ENCODE data around the gene ANKRD11.
"Not testable (repeated sequence)": the region's sequence is repeated elsewhere in the genome, so short reads cannot be mapped to it uniquely, and the experiment has no call there.

Gene ANKRD11

DNA sequence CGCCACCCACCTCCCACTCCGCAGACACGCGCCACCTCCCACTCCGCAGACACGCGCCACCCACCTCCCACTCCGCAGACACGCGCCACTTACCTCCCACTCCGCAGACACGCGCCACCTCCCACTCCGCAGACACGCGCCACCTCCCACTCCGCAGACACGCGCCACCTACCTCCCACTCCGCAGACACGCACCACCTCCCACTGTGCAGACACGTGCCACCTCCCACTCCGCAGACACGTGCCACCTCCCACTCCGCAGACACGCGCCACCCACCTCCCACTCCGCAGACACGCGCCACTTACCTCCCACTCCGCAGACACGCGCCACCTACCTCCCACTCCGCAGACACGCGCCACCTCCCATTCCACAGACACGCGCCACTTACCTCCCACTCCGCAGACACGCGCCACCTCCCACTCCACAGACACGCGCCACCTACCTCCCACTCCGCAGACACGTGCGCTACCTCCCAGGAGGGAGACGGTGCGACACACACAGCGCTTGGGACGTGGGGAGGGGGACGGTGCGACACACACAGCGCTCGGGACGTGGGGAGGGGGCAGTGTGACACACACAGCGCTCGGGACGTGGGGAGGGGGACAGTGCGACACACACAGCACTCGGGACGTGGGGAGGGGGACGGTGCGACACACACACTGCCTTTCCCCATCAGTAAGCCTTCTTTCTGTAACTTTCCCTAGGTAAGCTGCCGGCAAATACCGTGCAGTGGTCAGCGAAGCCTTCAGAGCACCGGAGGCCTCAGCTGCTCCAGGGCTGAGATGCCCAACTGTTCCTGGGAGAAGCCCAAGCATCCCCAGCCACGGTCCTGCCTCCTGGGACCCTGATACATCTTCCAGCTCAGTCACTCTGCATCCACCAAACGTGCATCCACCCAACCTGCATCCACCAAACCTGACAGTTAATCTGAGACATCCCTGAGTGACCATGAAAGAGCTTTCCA, 183.6 kb downstream of the ANKRD11 start:
- intact Hi-C loops (cut with DNase I); DNase-seq: not testable (repeated sequence)

DNA sequence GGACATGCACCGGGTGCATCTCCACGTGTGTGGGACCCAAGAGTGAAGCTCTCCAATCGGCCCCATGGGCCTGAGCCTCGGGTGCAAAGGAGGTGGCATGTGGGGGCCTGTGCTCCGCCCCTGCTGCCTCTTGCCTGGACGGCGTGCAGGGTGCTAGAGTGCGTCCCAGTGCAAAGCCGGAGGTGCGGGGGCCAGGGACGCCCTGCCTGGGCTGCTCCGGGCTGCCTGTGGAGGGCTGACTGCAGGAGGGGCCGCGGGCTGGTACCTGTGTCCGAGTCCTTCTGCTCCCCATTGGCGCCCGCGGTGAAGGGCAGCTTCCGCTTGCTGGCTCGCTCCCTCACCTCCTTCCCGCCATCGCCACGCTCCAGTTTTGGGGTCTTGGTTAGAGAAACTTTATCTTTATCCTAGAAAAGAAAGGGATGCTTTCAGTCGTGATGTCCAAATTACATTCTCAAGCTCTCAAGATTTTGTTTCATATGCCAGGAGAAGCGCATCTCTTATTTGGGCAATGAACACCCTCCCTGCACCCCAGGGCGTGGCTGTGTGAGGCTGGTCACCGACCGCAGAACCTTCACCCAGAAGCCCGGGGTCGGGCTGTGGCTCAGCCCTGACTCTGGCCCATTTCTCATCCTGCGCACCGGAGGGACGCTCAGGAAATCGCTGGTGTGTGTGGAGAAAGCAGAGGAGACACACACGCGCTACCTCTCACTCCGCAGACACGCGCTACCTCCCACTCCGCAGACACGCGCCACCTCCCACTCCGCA, 185.2 kb downstream of the ANKRD11 start:
- intact Hi-C loops (cut with DNase I), result no loop called here
- DNase-seq, result no peak

DNA sequence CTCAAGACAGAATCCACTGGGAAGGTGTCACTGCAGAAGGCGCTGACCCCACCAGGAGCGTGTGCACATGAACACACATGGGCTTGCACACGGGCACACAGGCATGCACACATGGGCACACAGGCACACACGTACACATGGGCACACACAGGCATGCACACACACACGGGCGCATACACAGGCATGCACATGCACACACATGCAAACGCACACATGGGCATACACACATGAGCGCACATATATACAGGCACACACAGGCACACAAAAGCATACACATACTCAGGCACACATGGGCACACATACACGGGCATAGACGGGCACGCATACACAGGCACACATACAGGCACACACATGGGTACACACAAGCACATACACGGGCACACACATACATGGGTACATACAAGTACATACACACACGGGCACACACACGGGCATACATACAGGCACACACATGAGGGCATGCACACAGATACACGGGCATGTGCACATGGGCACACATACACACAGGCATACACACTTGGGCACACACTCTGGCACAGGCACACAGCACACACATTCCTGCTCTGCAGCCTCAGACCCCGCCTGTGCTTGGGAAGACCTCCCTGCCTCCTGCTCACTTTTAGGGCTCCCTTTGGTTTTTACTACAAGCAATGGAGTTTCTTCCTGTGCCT, 186.0 kb downstream of the ANKRD11 start:
- intact Hi-C loops (cut with DNase I), result no loop called here
- no peak for DNase-seq

DNA sequence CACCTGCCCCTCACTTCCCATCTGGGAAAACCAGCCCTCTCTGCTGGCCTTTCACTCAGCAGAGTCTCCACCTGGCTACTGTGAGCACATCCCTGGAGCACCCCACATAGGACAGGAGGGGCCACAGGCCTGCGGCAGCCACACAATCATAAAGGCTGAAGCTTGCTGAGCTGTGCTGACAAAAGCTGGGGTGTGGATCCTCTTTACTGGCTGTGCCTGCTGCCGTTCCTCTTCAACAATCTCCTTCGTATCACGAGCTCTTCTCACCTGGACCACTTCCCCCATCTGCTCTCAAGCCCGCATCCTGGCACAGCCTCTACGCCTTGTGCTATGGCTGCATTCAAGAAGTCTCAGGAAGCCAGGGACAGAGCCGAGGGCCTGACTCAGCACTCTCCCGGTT, 186.7 kb downstream of the ANKRD11 start:
- intact Hi-C loops (cut with DNase I), result no loop called here

DNA sequence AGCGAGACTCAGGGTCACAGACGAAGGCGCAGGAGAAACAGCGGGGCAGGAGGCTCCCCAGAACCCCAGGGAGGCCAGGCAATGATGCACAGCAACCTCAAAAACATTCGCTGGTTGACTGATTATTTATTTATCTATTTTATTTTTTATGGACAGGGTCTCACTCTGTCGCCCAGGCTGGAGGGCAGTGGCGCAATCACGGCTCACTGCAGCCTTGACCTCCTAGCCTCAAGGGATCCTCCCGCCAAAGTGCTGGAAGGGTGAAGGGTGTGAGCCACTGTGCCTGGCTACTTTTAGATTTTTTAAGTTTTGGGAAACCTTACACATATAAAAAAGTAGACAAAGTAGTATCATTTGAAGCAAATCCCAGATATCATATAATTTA, 189.4 kb downstream of the ANKRD11 start:
- no peak for DNase-seq
- intact Hi-C loops (cut with DNase I), result no loop called here

More for the DNA sequence above, 186.7 kb downstream of the ANKRD11 start:
- DNase-seq, result no peak

DNA sequence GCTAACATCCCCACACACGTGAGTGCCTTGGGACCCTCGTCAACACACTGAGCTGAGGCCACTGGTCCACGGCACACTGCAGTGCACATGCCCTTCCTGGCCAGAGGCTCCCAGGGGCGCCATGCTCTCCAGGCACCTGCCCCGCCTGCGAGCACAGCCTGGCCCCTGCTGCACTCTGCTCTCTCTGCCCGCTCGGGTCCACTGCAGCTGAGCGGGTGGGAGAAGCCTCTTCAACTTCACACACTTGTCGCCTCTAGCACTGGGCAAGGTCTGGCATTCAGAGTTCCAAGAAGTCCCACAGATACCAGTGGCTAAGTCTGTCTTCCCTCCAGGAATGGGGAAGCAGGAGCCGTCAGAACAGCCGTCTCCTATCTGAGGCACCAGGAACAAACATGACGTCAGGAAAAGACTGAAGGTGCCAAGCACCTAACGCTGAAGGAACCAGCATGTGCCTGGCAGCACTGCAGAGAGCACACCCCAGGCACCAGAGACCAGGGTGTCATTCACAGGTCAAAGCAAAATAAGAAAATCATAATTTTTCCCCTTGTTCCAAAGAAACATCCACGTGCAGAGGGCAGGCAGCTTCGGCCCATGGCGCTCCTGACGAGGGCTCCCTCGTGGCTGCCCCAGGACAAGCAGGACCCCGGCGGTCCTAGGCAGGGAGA, 189.9 kb downstream of the ANKRD11 start:
- no peak for DNase-seq
- intact Hi-C loops (cut with DNase I), result no loop called here

DNA sequence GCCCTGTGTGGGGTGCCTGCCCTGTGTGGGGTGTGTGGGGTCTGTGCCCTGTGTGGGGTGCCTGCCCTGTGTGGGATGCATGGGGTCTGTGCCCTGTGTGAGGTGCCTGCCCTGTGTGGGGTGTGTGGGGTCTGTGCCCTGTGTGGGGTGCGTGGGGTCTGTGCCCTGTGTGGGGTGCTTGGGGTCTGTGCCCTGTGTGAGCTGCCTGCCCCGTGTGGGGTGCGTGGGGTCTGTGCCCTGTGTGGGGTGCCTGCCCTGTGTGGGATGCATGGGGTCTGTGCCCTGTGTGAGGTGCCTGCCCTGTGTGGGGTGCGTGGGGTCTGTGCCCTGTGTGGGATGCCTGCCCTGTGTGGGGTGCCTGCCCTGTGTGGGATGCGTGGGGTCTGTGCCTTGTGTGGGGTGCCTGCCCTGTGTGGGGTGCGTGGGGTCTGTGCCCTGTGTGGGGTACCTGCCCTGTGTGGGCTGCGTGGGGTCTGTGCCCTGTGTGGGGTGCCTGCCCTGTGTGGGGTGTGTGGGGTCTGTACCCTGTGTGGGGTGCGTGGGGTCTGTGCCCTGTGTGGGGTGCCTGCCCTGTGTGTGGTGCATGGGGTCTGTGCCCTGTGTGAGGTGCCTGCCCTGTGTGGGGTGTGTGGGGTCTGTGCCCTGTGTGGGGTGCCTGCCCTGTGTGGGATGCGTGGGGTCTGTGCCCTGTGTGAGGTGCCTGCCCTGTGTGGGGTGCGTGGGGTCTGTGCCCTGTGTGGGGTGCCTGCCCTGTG, 190.8 kb downstream of the ANKRD11 start:
- DNase-seq; intact Hi-C loops (cut with DNase I): not testable (repeated sequence)

DNA sequence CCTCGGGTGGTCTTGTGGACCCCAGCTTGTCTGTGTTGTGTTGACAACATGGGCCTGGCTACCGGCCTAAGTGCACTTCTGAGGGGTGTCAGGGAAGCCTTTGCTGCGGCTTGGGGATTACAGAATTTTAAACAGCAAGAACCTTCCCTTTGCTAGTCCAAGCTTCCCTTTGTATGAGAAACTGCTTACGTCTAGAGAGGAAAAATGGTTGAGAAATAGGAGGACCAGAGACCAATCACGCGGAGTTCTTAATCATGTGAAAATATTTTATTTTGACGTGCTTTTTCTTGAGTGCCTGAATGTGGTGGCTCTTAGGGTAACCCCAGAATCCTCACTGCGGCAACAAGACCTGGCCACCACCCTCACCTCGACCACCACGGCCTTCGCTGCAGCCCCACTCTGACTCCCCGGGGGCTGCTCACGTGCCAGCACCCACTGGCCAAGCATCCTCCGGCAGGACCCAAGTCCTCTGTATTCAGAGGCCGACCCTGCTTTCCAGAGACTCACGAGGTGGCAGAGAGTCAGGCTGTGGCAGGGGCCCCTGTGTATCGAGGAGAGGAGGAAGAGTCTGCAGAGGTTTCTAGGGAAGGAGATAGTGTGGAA, 191.6 kb downstream of the ANKRD11 start:
- intact Hi-C loops (cut with DNase I), result no loop called here
- no peak for DNase-seq

DNA sequence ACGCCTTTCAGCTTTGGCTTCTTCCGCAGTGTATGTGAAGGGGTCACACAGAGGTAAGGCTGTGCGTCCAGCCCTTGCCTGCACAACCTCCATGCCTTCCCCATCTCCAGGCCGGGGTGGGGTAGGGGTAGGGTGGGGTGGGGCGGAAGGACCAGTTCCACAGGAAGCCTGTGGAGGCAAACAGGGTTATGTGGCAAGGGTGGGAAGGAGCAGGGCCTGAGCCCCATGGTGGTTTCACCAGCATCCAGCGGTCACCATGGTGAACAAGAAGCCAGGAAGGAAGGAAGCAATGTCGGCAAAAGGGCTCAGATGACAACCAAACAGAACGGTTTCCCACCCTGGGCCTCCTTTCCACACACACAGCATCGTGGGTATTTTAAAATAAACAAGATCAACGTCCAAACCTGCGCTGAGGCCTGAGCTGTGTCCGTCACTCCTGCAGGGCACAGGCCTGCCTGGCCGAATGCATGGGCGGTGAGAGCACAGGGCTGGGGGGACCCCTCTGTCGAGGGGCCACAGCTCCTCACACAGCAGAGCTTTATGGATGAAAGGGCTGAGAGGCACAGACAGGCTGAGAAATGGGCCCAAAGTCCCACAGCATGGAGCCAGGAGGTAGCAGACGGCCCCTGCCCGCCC, 192.3 kb downstream of the ANKRD11 start:
- intact Hi-C loops (cut with DNase I), result no loop called here
- DNase-seq, result no peak

DNA sequence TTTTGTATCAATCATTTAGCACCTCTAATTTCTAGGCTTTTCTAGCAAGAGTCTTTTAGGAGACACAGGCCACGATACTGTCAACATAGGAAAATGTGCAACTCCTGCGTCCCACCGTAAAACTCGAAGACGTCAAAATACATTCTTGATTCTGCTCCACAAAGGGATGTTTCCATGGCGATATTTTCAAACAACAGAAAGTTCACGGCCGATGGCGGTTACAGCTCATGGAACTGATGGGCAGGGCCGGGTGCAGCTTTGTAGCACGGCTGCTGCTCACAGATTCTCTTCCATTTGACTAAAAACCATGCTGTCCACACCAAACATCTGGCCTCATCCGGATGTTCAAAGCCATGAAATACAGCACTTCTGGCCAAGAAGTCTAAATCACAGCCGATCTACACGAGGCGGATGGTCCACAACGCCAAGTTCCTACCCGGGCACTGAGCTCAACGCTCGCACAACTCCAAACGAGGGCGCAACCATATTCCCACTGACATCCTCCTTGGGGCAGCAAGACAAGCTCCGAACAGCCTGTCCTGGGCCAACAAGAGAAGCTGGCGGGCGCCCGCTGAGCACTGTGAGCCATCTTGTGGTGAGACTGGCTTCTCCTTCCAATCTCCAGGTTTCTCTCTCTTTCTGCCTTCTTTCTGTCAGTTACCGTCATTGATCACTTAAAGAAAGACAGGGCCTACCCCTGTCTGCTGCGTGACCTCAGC, 193.0 kb downstream of the ANKRD11 start:
- intact Hi-C loops (cut with DNase I), result no loop called here
- DNase-seq, result no peak

DNA sequence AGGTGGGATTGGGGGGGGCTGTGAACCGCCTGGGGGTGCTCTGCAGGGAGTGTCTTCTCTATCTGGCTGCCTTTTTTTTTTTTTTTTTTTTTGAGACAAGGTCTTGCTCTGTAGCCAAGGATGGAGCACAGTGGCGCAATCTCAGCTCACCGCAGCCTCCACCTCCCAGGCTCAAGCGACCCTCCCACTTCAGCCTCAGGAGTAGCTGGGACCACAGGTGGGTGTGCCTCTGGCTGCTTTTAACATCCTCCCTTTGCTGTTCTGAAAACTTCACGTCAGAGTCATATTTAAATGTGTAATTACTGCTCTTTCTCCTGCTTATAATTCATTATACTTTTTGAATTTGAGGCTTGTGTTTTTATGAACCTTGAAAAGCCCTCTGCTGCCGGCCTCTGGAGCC, 194.4 kb downstream of the ANKRD11 start:
- no peak for DNase-seq
- intact Hi-C loops (cut with DNase I), result no loop called here

DNA sequence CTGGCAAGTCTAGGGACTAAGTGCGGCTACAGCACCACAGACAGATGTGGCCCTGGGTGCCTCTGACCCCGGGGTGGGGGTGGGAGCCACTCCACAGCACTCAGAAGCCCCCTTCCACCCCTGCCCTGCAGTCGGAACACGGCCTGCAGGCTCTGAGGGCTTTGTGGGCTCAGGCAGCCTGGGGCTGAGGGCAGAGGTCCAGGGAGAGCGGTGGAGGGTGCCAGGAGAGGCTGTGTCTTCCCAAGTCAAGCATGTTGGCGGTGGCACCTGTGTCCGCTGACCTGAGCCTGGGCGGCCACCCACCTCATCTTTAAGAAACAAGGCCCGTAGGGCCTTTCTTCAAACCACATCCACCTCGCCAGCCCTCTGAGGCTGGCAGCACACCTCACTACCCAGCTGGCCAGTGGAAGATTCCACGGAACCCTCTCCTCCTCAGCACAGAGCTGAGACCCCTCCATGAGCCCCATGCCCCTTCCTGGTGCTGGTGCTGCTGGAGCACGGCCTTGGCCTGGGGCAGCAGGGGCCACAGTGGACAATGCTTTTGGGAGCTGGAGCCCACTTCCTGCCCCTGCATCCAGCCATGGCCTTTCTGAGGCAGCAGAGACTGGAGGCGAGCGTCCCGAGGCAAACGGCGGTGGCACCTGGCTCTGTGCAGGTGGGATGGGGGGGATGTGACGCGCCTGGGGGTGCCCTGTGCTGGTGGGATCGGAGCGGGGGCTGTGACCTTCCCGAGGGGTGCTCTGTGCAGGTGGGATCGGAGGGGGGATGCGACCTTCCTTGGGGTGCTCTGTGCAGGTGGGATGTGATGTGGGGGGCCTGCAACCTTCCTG, 195.1 kb downstream of the ANKRD11 start:
- DNase-seq, result no peak
- intact Hi-C loops (cut with DNase I), result no loop called here

DNA sequence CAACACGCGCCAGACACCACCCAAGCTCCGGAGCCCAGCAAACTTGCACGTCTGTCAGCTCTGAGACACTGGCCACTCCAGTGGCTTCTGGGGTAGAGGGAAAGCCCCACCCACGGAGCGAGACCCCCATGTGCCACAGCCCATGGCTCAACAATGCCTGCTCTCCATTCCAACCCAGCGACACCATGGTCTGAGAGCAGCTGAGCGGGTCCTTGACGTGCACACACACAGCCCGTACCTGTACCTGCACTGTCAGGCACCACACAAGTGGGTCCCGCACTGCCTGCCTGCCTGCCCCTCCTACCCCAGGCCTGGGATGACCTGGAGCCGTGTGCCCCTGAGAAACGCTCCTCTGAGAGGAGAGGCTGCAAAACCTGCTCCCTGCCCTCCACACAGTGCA, 195.9 kb downstream of the ANKRD11 start:
- DNase-seq, result no peak
- intact Hi-C loops (cut with DNase I), result no loop called here

DNA sequence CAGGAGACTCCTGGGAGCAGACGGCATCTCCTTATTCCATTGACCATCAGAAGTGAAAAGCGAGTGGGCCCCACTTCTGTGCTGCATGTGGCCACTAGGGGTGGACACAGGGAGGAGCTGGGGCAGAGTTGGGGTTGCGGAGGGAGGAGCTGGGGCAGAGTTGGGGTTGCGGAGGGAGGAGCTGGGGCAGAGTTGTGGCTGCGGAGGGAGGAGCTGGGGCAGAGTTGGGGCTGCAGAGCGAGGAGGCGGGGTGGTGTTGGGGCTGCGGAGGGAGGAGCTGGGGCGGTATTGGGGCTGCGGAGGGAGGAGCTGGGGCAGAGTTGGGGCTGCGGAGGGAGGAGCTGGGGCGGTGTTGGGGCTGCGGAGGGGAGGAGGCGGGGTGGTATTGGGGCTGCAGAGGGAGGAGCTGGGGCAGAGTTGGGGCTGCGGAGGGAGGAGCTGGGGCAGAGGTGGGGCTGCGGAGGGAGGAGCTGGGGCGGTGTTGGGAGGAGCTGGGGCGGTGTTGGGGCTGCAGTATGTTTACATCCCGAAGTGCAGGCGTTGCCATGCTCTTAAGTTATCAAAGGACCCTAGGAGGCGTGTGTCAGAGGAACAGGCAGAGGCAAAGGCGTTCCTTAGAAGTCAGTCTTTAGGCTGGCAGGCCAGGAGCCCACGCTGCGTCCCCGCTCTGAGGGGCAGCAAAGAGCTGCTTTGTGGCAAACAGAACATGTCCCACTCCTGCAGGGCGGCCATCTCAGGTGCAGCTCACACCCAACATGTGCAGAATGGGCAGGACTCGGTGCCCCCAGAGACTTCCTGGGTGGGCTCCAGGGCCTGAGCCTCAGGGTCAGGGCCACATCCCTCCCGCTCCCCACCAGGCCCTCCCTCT, 196.9 kb downstream of the ANKRD11 start:
- no peak for DNase-seq
- intact Hi-C loops (cut with DNase I), result no loop called here

DNA sequence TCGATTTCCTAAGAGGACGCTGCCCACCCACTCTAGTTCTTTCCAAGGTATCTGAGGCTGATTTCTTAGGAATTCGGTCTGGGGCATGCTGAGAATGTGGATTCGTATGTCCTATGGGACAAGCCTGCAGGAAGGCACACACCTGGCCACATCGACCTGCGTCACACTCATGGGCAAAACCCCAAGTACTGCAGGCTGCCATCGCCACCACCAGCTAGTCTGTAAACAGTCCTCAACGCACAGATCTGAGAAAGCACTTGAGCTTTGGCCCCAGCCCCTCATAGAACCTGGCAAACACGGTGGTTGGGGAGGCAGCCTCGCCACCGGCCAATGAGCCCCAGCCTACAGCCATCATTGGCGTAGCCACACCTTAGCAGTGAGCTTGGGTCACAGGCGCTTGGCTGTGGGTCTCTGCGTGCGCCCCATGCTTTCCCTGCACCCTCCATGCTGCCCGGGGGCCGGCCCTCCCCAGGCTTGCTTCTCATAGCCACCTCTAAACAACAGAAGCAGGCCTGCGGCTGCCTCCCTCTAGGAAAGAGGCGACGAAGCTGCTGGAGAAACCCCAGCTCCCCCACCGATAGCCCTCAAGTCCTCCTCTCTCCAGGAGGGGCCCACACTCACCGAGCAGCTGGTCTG, 197.8 kb downstream of the ANKRD11 start:
- intact Hi-C loops (cut with DNase I), result no loop called here

More for the DNA sequence above, 197.8 kb downstream of the ANKRD11 start:
- DNase-seq, result no peak
